Body of pancreas (tissue), 4 donors: Measurements from ENCODE around the gene RASL10A. TPM values are rescaled to one million over a fixed set of nuclear protein-coding genes. Genes with fewer than 3 reads are reported as not detected.

Source experiments
- ATAC-seq: fragments of 150-250 bp; one replicate; pipeline ENCODE4 v1.9.1; 2016
- DNase-seq, 4 donors: peaks; one replicate each; pipeline ENCODE4 v3.0.0-alpha.2; 2019
- H3K27ac ChIP-seq, 4 donors: fragments of 200-600 bp; sonication (generic); 1 replicate in 3 of 4; 2 replicates in 1 of 4; pipeline versions ENCODE4 v1.5.1 to v1.6.1; 2016 to 2019; ENCODE audit warnings: mild to moderate bottlenecking in 1 of 4, mixed read lengths in 1 of 4, moderate library complexity in 1 of 4
- H3K27me3 ChIP-seq, 2 donors: fragments of 200-600 bp; sonication (generic); one replicate each; pipeline ENCODE4 v1.6.0; 2016; ENCODE audit warnings: mild to moderate bottlenecking in 1 of 2
- H3K36me3 ChIP-seq, 2 donors: fragments of 200-600 bp; sonication (generic); replicated peaks in 1 of 2; 2 replicates each; pipeline ENCODE4 v1.5.1; 2016; ENCODE audit warnings: low read depth in 2 of 2; ENCODE audit not compliant: insufficient read depth in 1 of 2
- H3K4me1 ChIP-seq: fragments of 200-600 bp; sonication (generic); one replicate; pipeline ENCODE4 v1.6.0; 2016
- H3K4me3 ChIP-seq, 2 donors: fragments of 200-600 bp; sonication (generic); 1 replicate in 1 of 2; 2 replicates in 1 of 2; pipeline ENCODE4 v1.5.1; 2016 to 2019
- H3K9me3 ChIP-seq, 3 donors: fragments of 200-600 bp; sonication (generic); 1 replicate in 2 of 3; 2 replicates in 1 of 3; pipeline ENCODE4 v1.5.1; 2016
- POLR2A ChIP-seq, 3 donors: fragments of 450-650 bp; IDR thresholded peaks; one replicate each; pipeline ENCODE4 v1.6.1; 2016; ENCODE audit warnings: antibody characterized with exemption in 3 of 3, mild to moderate bottlenecking in 2 of 3
- WGBS, 2 donors: methylation state at CpG; one replicate each; pipeline ENCODE4 v1.1.5; 2017; 5-methylcytosine and 5-hydroxymethylcytosine counted together
- intact Hi-C: fragments of 100-400 bp; cut with DNase I; formaldehyde crosslinking; loops from one replicate; pipeline ENCODE4 v1.15.1; 2023
- total RNA-seq, 2 donors: library from RNA; depleted of rRNA; stranded (reverse); fragments of >200 nt; gene quantifications; one replicate each; pipeline ENCODE4 v1.1.0, GENCODE V29; 2016
- TF ChIP-seq, protein P1 (sequence below), 7 experiments: fragments of 450-650 bp in 4 of 7; fragments of 200-600 bp in 3 of 7; sonication (generic) in 3 of 7; IDR thresholded peaks; one replicate each; pipeline ENCODE4 v1.5.1; 2016 to 2019; ENCODE audit warnings: antibody characterized with exemption in 7 of 7

Gene RASL10A
- total RNA-seq, 2 donors from 2014 or later = 0.78 TPM; not detected in 1

DNA sequence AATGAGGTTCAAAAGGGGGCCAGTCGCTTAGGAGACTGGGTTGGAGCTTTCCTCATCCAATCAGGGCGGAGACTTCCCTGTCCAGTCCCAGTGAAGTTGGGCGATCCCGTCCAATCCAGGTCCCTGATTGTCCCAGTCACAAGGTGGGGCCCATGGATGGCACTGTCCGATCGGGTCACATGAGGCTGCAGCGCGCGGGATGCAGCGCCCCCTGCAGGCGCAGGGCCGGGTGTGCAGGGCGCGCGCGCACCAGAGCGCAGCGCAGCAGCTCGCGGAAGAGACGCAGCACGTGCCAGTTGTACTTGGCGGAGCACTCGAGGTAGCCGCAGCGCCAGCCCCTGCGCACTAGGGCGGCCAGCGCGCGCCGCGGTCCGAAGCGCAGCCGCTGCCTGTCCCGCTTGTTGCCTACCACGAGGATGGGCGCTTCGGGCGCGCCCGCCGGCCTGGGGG is 2.3 kb downstream of the RASL10A start:
- H3K4me1 ChIP-seq = peaks cover 67% of the 10 kb centered on the region
- H3K9me3 ChIP-seq = no peaks in the 10 kb centered on the region
- no peak overlapping the region for H3K27ac ChIP-seq
- DNase-seq (peak in 2 of 4 donors; percentile 14 to 19), ATAC-seq (no peak)
- peaks cover 0 to 25% of the 10 kb centered on the region in 2 donors for H3K27me3 ChIP-seq
- intact Hi-C loops = no loop called here
- WGBS, 2 donors = 19 to 30% methylated on average over 13 to 42 of the region's 44 CpGs
- no peaks in the 10 kb centered on the region for H3K36me3 ChIP-seq
- no peak overlapping the region for H3K4me3 ChIP-seq
- TF ChIP-seq, protein P1, sequence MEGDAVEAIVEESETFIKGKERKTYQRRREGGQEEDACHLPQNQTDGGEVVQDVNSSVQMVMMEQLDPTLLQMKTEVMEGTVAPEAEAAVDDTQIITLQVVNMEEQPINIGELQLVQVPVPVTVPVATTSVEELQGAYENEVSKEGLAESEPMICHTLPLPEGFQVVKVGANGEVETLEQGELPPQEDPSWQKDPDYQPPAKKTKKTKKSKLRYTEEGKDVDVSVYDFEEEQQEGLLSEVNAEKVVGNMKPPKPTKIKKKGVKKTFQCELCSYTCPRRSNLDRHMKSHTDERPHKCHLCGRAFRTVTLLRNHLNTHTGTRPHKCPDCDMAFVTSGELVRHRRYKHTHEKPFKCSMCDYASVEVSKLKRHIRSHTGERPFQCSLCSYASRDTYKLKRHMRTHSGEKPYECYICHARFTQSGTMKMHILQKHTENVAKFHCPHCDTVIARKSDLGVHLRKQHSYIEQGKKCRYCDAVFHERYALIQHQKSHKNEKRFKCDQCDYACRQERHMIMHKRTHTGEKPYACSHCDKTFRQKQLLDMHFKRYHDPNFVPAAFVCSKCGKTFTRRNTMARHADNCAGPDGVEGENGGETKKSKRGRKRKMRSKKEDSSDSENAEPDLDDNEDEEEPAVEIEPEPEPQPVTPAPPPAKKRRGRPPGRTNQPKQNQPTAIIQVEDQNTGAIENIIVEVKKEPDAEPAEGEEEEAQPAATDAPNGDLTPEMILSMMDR (IDR thresholded peaks at IDR 0.05) = peak in 6 of 7 experiments; percentile 19 to 53 (median 47)
- no peak for TF ChIP-seq POLR2A (IDR thresholded peaks at IDR 0.05)

DNA sequence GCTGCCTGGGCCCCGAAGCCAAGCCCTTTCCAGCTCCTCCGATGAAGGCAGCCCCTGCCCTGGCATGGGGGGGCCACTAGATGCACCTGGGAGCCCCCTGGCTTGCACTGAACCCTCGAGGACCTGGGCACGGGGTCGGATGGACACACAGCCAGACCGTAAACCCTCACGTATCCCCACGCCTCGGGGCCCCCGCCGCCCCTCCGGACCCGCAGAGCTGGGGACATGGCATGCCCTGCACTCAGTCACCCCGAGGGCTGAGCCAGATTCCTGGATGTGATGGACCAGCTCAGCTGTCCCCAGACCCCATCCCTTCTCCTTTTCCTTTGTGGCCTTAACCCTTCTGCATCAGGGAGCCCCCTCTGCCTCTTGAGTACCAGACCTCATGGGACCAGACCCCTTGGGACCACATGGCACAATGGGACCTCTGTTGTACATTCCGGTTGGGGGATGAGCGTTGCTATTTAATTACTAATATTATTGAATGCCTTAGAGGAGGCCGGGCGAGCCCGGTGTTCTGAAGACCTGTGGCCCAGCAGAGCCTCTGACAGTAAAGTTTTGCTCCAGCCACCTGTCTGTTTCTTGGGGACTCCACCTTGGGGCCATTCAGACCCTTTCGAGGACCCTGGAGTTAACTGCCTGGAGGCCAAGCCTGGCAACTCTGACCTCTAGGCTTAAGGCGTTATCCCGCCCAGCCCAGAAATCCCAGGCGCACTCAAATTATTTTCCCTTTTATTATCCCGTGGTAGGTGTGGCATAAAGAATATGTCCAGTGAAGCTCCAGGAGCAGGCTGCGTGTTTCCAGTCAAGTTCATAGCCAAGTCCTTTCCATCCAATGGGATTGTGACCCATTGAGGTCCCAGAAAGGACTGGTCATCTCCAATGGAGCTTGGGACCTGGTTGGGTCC is 3.0 kb downstream of the RASL10A start:
- 90 to 97% methylated on average over 20 to 25 of the region's 25 CpGs for WGBS, 2 donors
- Histone ChIP-seq H3K27ac (no peak overlapping the region), H3K4me1 (peaks cover 74% of the 10 kb centered on the region), H3K9me3 (no peaks in the 10 kb centered on the region), H3K36me3 (no peaks in the 10 kb centered on the region), H3K27me3 (peaks cover 0 to 25% of the 10 kb centered on the region in 2 donors), H3K4me3 (no peak overlapping the region)
- no peak for TF ChIP-seq POLR2A (IDR thresholded peaks at IDR 0.05)
- TF ChIP-seq, protein P1 (IDR thresholded peaks at IDR 0.05) = no peak
- DNase-seq = peak in 2 of 4 donors; percentile 12 to 22
- intact Hi-C loops = no loop called here
- ATAC-seq = no peak

DNA sequence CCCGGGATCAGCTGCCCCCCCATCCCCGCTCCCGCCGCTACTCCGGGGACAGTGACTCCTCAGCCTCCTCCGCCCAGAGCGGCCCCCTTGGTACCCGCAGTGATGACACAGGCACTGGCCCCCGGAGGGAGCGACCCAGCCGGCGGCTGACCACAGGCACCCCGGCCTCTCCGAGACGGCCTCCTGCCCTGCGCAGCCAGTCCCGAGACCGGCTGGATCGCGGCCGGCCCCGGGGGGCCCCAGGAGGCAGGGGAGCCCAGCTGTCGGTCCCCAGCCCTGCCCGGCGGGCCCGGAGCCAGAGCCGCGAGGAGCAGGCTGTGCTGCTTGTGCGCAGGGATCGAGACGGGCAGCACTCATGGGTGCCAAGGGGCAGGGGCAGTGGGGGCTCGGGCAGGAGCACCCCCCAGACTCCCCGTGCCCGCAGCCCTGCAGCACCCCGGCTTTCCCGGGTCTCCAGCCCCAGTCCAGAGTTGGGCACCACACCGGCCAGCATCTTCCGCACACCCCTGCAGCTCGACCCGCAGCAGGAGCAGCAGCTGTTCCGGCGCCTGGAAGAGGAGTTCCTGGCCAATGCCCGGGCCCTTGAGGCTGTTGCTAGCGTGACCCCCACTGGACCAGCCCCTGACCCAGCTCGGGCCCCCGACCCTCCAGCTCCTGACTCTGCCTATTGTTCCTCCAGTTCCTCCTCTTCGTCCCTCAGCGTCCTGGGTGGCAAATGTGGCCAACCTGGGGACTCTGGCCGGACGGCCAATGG is 3.9 kb downstream of the RASL10A start:
- DNase-seq (no peak), ATAC-seq (no peak)
- WGBS, 2 donors = 74 to 86% methylated on average over 27 to 43 of the region's 50 CpGs
- intact Hi-C loops = no loop called here
- H3K27ac ChIP-seq = peak overlapping the region in 2 of 4 donors; percentile 33 to 58
- H3K4me1 ChIP-seq = peaks cover 78% of the 10 kb centered on the region
- H3K9me3 ChIP-seq = no peaks in the 10 kb centered on the region
- no peak overlapping the region for H3K4me3 ChIP-seq
- H3K36me3 ChIP-seq = no peaks in the 10 kb centered on the region
- peaks cover 0 to 25% of the 10 kb centered on the region in 2 donors for H3K27me3 ChIP-seq
- TF ChIP-seq, protein P1 (IDR thresholded peaks at IDR 0.05) = no peak
- TF ChIP-seq POLR2A (IDR thresholded peaks at IDR 0.05) = no peak

DNA sequence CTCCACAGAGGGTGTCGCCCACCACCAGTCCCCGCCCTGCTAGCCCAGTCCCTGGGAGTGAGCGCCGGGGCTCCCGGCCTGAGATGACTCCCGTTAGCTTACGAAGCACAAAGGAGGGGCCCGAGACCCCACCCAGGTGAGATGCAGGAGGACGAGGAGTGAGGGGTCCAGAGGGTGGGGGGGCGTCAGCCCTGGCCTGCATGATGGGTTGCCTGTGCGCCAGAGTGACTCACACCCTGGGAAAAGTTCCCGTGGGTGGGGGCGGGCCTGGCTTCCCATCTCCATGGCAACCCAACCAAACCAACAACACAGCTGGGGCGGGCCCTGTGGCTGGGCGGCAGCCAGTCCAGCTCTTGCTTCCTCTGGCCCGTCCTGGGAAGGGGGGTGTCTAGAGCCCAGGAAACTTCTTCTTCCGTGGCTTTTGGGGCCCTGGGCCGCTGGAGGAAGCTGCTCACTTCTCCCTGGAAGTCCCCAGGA is 4.6 kb downstream of the RASL10A start:
- TF ChIP-seq, protein P1 (IDR thresholded peaks at IDR 0.05) = no peak
- no peak for TF ChIP-seq POLR2A (IDR thresholded peaks at IDR 0.05)
- peaks cover 84% of the 10 kb centered on the region for H3K4me1 ChIP-seq
- ATAC-seq (peak; percentile 78), DNase-seq (peak; percentile 97 to 98 (median 97))
- no peak overlapping the region for H3K4me3 ChIP-seq
- no peaks in the 10 kb centered on the region for H3K9me3 ChIP-seq
- peak overlapping the region in 3 of 4 donors; percentile 4 to 58 (median 47) for H3K27ac ChIP-seq
- H3K27me3 ChIP-seq = peaks cover 0 to 23% of the 10 kb centered on the region in 2 donors
- intact Hi-C loops = no loop called here
- 0 to 18% methylated on average over 2 to 13 of the region's 18 CpGs for WGBS, 2 donors
- no peaks in the 10 kb centered on the region for H3K36me3 ChIP-seq
